Measurements from ENCODE around the gene RPL22.

Gene RPL22

GRCh38 chr1:6152181-6152580 lies 47.2 kb downstream of the RPL22 start:
- no peak for DNase-seq (ENCODE audit: low spot score)

GRCh38 chr1:6151291-6151822 lies 48.0 kb downstream of the RPL22 start:
- no peak for DNase-seq (ENCODE audit: low spot score)

GRCh38 chr1:6150006-6150938 lies 49.1 kb downstream of the RPL22 start:
- DNase-seq (ENCODE audit: low spot score): no peak

- DNase-seq (ENCODE audit: low spot score): no peak
Measured at GRCh38 chr1:6149597-6149996, 49.8 kb downstream of the RPL22 start.

GRCh38 chr1:6148497-6149241 lies 50.7 kb downstream of the RPL22 start:
- DNase-seq (ENCODE audit: low spot score): no peak

GRCh38 chr1:6145864-6146410 lies 53.5 kb downstream of the RPL22 start:
- no peak for DNase-seq (ENCODE audit: low spot score)

- DNase-seq (ENCODE audit: low spot score): no peak
Measured at GRCh38 chr1:6145396-6145750, 54.0 kb downstream of the RPL22 start.

- DNase-seq (ENCODE audit: low spot score): no peak
Measured at GRCh38 chr1:6144647-6145395, 54.6 kb downstream of the RPL22 start.

GRCh38 chr1:6144175-6144574 lies 55.2 kb downstream of the RPL22 start:
- no peak for DNase-seq (ENCODE audit: low spot score)

GRCh38 chr1:6143395-6143794 lies 56.0 kb downstream of the RPL22 start:
- no peak for DNase-seq (ENCODE audit: low spot score)

- no peak for DNase-seq (ENCODE audit: low spot score)
Measured at GRCh38 chr1:6142734-6143133, 56.7 kb downstream of the RPL22 start.

- no peak for DNase-seq (ENCODE audit: low spot score)
Measured at GRCh38 chr1:6142036-6142621, 57.3 kb downstream of the RPL22 start.

GRCh38 chr1:6141592-6141991 lies 57.8 kb downstream of the RPL22 start:
- no peak for DNase-seq (ENCODE audit: low spot score)

GRCh38 chr1:6140413-6140812 lies 59.0 kb downstream of the RPL22 start:
- no peak for DNase-seq (ENCODE audit: low spot score)

GRCh38 chr1:6137758-6138157 lies 61.6 kb downstream of the RPL22 start:
- no peak for DNase-seq (ENCODE audit: low spot score)

GRCh38 chr1:6136516-6137220 lies 62.7 kb downstream of the RPL22 start:
- no peak for DNase-seq (ENCODE audit: low spot score)
